Dermis blood vessel endothelial cell (primary cell): ENCODE data around the gene STK38L. TPM values are rescaled to one million over a fixed set of nuclear protein-coding genes. Genes with fewer than 3 reads are reported as not detected.

Experiments
- DNase-seq: peaks from one replicate; pipeline ENCODE4 v3.0.0; 2010
- total RNA-seq: library from RNA; depleted of rRNA; stranded (reverse); fragments of >200 nt; gene quantifications from 2 replicates; pipeline ENCODE4 v1.2.3, GENCODE V29; 2014

STK38L gene
- total RNA-seq, 1 donor from 2014 or later, result 91.6 TPM

- DNase-seq, result no peak
Measured at GRCh38 chr12:27355979-27356378, 111.9 kb downstream of the STK38L start.

- no peak for DNase-seq
Measured at GRCh38 chr12:27359578-27360340, 115.7 kb downstream of the STK38L start.

- DNase-seq, result no peak
Measured at GRCh38 chr12:27361372-27361771, 117.3 kb downstream of the STK38L start.

GRCh38 chr12:27366621-27367020 is 122.5 kb downstream of the STK38L start:
- DNase-seq, result peak; percentile 31

- peak; percentile 19 for DNase-seq
Measured at GRCh38 chr12:27367078-27367477, 123.0 kb downstream of the STK38L start.

Other genes starting within 250 kb of the STK38L start
- gene TM7SF3, start 229.9 kb upstream of the STK38L start, total RNA-seq, result 80.0 and 109 TPM in 2 replicates
- 53.1 and 57.6 TPM in 2 replicates for gene MED21, start 221.7 kb upstream of the STK38L start, total RNA-seq
- gene C12orf71, start 161.7 kb upstream of the STK38L start, total RNA-seq, result not detected in 2 replicates
- 43.6 and 55.0 TPM in 2 replicates for gene BMAL2, start 88.5 kb downstream of the STK38L start, total RNA-seq
- 0.23 and 0.34 TPM in 2 replicates for gene SMCO2, start 202.4 kb downstream of the STK38L start, total RNA-seq